ENCODE data around the gene LCLAT1. TPM values are rescaled to one million over a fixed set of nuclear protein-coding genes. Genes with fewer than 3 reads are reported as not detected.

Gene LCLAT1
- total RNA-seq, 2 experiments from 2014 or later: 9.2 to 19.6 TPM

GRCh38 chr2:30625276-30625675, 178.2 kb downstream of the LCLAT1 start:
- intact Hi-C loops (cut with micrococcal nuclease; ENCODE audit: unreplicated experiment): no loop called here
- Histone ChIP-seq H3K36me3 (ENCODE audit: insufficient read depth, low read length) (no peaks in the 10 kb centered on the region), H3K4me1 (ENCODE audit: insufficient read depth, low read length, poor library complexity, severe bottlenecking) (peaks cover under 1% of the 10 kb centered on the region), H3K4me2 (ENCODE audit: low read length) (no peak overlapping the region), H3K9me2 (ENCODE audit: insufficient read depth, low read length) (no peaks in the 10 kb centered on the region), H3K4me3 (ENCODE audit: low read depth, low read length, poor library complexity, severe bottlenecking) (no peak overlapping the region), H3K9me3 (ENCODE audit: low read length) (no peaks in the 10 kb centered on the region), H3K79me2 (ENCODE audit: insufficient read depth, low read depth, low read length) (no peaks in the 10 kb centered on the region), H3K27ac (ENCODE audit: low read depth, low read length, poor library complexity, severe bottlenecking) (no peak overlapping the region), H2AFZ (ENCODE audit: low read length) (no peak overlapping the region), H4K20me1 (ENCODE audit: insufficient read depth, low read length) (no peaks in the 10 kb centered on the region)
- CTCF ChIA-PET (ENCODE audit: unreplicated experiment): no interaction called here
- DNase-seq (ENCODE audit: low spot score): no peak
- POLR2A ChIA-PET: no interaction called here
- no TSS peak for BruUV-seq (replicated peaks)
- TF ChIP-seq CTCF (conservative IDR thresholded peaks at IDR 0.05; ENCODE audit: low read length) (no peak), EZH2phosphoT487 (IDR thresholded peaks at IDR 0.05; ENCODE audit: borderline replicate concordance, low read depth, low read length) (no peak)

- no peak overlapping the region for H2AFZ ChIP-seq (ENCODE audit: low read length)
- BruUV-seq (replicated peaks): no TSS peak
- no peaks in the 10 kb centered on the region for H3K79me2 ChIP-seq (ENCODE audit: insufficient read depth, low read depth, low read length)
- no peaks in the 10 kb centered on the region for H3K4me1 ChIP-seq (ENCODE audit: insufficient read depth, low read length, poor library complexity, severe bottlenecking)
- no peak overlapping the region for H3K4me2 ChIP-seq (ENCODE audit: low read length)
- DNase-seq (ENCODE audit: low spot score): no peak
- H3K9me2 ChIP-seq (ENCODE audit: insufficient read depth, low read length): no peaks in the 10 kb centered on the region
- intact Hi-C loops (cut with micrococcal nuclease; ENCODE audit: unreplicated experiment): no loop called here
- TF ChIP-seq EZH2phosphoT487 (IDR thresholded peaks at IDR 0.05; ENCODE audit: borderline replicate concordance, low read depth, low read length): no peak
- TF ChIP-seq CTCF (conservative IDR thresholded peaks at IDR 0.05; ENCODE audit: low read length): no peak
- H3K4me3 ChIP-seq (ENCODE audit: low read depth, low read length, poor library complexity, severe bottlenecking): no peak overlapping the region
- no peaks in the 10 kb centered on the region for H3K36me3 ChIP-seq (ENCODE audit: insufficient read depth, low read length)
- POLR2A ChIA-PET: no interaction called here
- CTCF ChIA-PET (ENCODE audit: unreplicated experiment): no interaction called here
- no peak overlapping the region for H3K27ac ChIP-seq (ENCODE audit: low read depth, low read length, poor library complexity, severe bottlenecking)
- no peaks in the 10 kb centered on the region for H4K20me1 ChIP-seq (ENCODE audit: insufficient read depth, low read length)
- no peaks in the 10 kb centered on the region for H3K9me3 ChIP-seq (ENCODE audit: low read length)
Measured at GRCh38 chr2:30625701-30626100, 178.7 kb downstream of the LCLAT1 start.

- no peak overlapping the region for H3K4me3 ChIP-seq (ENCODE audit: low read depth, low read length, poor library complexity, severe bottlenecking)
- DNase-seq (ENCODE audit: low spot score): no peak
- H3K4me1 ChIP-seq (ENCODE audit: insufficient read depth, low read length, poor library complexity, severe bottlenecking): no peaks in the 10 kb centered on the region
- H3K79me2 ChIP-seq (ENCODE audit: insufficient read depth, low read depth, low read length): no peaks in the 10 kb centered on the region
- no peak overlapping the region for H3K4me2 ChIP-seq (ENCODE audit: low read length)
- ChIA-PET CTCF (ENCODE audit: unreplicated experiment) (no interaction called here), POLR2A (no interaction called here)
- no peaks in the 10 kb centered on the region for H3K9me3 ChIP-seq (ENCODE audit: low read length)
- no peaks in the 10 kb centered on the region for H4K20me1 ChIP-seq (ENCODE audit: insufficient read depth, low read length)
- no peak overlapping the region for H2AFZ ChIP-seq (ENCODE audit: low read length)
- BruUV-seq (replicated peaks): no TSS peak
- H3K27ac ChIP-seq (ENCODE audit: low read depth, low read length, poor library complexity, severe bottlenecking): no peak overlapping the region
- intact Hi-C loops (cut with micrococcal nuclease; ENCODE audit: unreplicated experiment): no loop called here
- no peaks in the 10 kb centered on the region for H3K9me2 ChIP-seq (ENCODE audit: insufficient read depth, low read length)
- no peak for TF ChIP-seq EZH2phosphoT487 (IDR thresholded peaks at IDR 0.05; ENCODE audit: borderline replicate concordance, low read depth, low read length)
- TF ChIP-seq CTCF (conservative IDR thresholded peaks at IDR 0.05; ENCODE audit: low read length): no peak
- no peaks in the 10 kb centered on the region for H3K36me3 ChIP-seq (ENCODE audit: insufficient read depth, low read length)
Measured at GRCh38 chr2:30626397-30626796, 179.4 kb downstream of the LCLAT1 start.

All from OCI-LY7 (cell line).